H1 (cell line): ENCODE data around the gene METTL8. TPM values are rescaled to one million over a fixed set of nuclear protein-coding genes. Genes with fewer than 3 reads are reported as not detected.
A peak's percentile ranks its signal among the peaks of the same experiment; 100 is the strongest.

Source experiments
- CTCF ChIA-PET: fragments of 300-600 bp; sonication (Branson Sonifier 250); formaldehyde crosslinking; loops from one replicate; lab custom pipeline; 2021; ENCODE audit not compliant: partially characterized antibody; lab: Charles Lee
- POLR2A ChIA-PET: fragments of 300-600 bp; sonication (Branson Sonifier 250); formaldehyde crosslinking; loops from one replicate; lab custom pipeline; 2021; ENCODE audit warnings: inconsistent platforms; ENCODE audit not compliant: partially characterized antibody; lab: Charles Lee
- DNase-seq, 2 experiments: peaks; one replicate each; pipeline versions ENCODE4 v3.0.0 to v3.0.0-alpha.2; 2010 to 2022; ENCODE audit warnings: low spot score in 2 of 2, low read depth in 1 of 2, mixed read lengths in 1 of 2
- FAIRE-seq: peaks from 2 replicates; lab custom pipeline; 2011; peaks lifted over from hg19 to GRCh38; lab: Jason Lieb, UNC
- H2AFZ ChIP-seq: 2 replicates; pipeline ENCODE4 v1.8.1; 2012; ENCODE audit warnings: low read length, inconsistent platforms
- H2AK5ac ChIP-seq: 2 replicates; pipeline ENCODE4 v1.6.1; 2013; ENCODE audit warnings: low read depth, low read length
- H2BK120ac ChIP-seq: replicated peaks from 2 replicates; pipeline ENCODE3; 2013; ENCODE audit warnings: low read depth, low read length, inconsistent platforms
- H2BK12ac ChIP-seq: 2 replicates; pipeline ENCODE4 v1.6.1; 2013; ENCODE audit warnings: low read depth, low read length
- H2BK15ac ChIP-seq: 2 replicates; pipeline ENCODE4 v1.6.1; 2013; ENCODE audit warnings: low read length
- H2BK20ac ChIP-seq: 2 replicates; pipeline ENCODE4 v1.6.1; 2013; ENCODE audit warnings: low read length
- H2BK5ac ChIP-seq: 2 replicates; pipeline ENCODE4 v1.6.1; 2013; ENCODE audit warnings: low read depth, low read length
- H3K14ac ChIP-seq: 2 replicates; pipeline ENCODE4 v1.6.1; 2013; ENCODE audit warnings: inconsistent platforms; ENCODE audit not compliant: insufficient read length
- H3K18ac ChIP-seq: 2 replicates; pipeline ENCODE4 v1.6.1; 2013; ENCODE audit warnings: low read length; ENCODE audit errors: extremely low read depth
- H3K23ac ChIP-seq: 2 replicates; pipeline ENCODE4 v1.6.1; 2013; ENCODE audit warnings: inconsistent platforms; ENCODE audit not compliant: insufficient read length
- H3K23me2 ChIP-seq: 2 replicates; pipeline ENCODE4 v1.6.1; 2013; ENCODE audit warnings: low read depth, low read length
- H3K27ac ChIP-seq: 2 replicates; pipeline ENCODE4 v1.6.1; 2011; ENCODE audit warnings: low read depth, low read length, inconsistent platforms
- H3K27me3 ChIP-seq, 4 experiments: replicated peaks in 1 of 4; 1 replicate in 1 of 4; 2 replicates in 3 of 4; pipeline versions ENCODE4 v1.6.1 to v1.8.1; 2011 to 2013; ENCODE audit warnings: low read length in 3 of 4, mild to moderate bottlenecking in 3 of 4, inconsistent platforms in 2 of 4, mixed read lengths in 2 of 4, moderate library complexity in 1 of 4; ENCODE audit not compliant: control insufficient read depth in 3 of 4, insufficient read depth in 3 of 4; ENCODE audit errors: extremely low read depth in 1 of 4
- H3K36me3 ChIP-seq, 4 experiments: 2 replicates each; pipeline versions ENCODE4 v1.6.1 to v1.8.1; 2011 to 2013; ENCODE audit warnings: mild to moderate bottlenecking in 4 of 4, low read length in 3 of 4, moderate library complexity in 2 of 4, control low read depth in 1 of 4, inconsistent platforms in 1 of 4; ENCODE audit not compliant: insufficient read depth in 4 of 4, control insufficient read depth in 2 of 4
- H3K4ac ChIP-seq: replicated peaks from 2 replicates; pipeline ENCODE3; 2013; ENCODE audit warnings: low read length, low read depth, mixed read lengths, inconsistent platforms; ENCODE audit not compliant: insufficient read length
- H3K4me1 ChIP-seq, 4 experiments: replicated peaks in 1 of 4; 1 replicate in 1 of 4; 2 replicates in 3 of 4; pipeline versions ENCODE4 v1.6.1 to v1.8.1; 2011 to 2013; ENCODE audit warnings: low read length in 3 of 4, inconsistent platforms in 2 of 4, mixed read lengths in 1 of 4; ENCODE audit not compliant: insufficient read depth in 4 of 4, control insufficient read depth in 3 of 4
- H3K4me2 ChIP-seq, 2 experiments: 2 replicates each; pipeline versions ENCODE4 v1.6.1 to v1.8.1; 2011 to 2013; ENCODE audit warnings: low read depth in 2 of 2, low read length in 2 of 2, control low read depth in 1 of 2, inconsistent platforms in 1 of 2, mild to moderate bottlenecking in 1 of 2; ENCODE audit not compliant: insufficient read depth in 1 of 2
- H3K4me3 ChIP-seq, 4 experiments: fragments of 200-600, 300-600 bp in 1 of 4; sonication (generic), shearing (Covaris generic), sonication (Bioruptor Twin) in 1 of 4; 2 replicates each; pipeline versions ENCODE4 v1.5.1 to v1.8.1; 2011 to 2016; ENCODE audit warnings: low read length in 4 of 4, low read depth in 3 of 4, control low read depth in 2 of 4, inconsistent platforms in 2 of 4, mild to moderate bottlenecking in 2 of 4, mixed read lengths in 1 of 4, moderate library complexity in 1 of 4; ENCODE audit not compliant: insufficient read depth in 2 of 4; ENCODE audit errors: extremely low read depth in 1 of 4
- H3K56ac ChIP-seq: replicated peaks from 2 replicates; pipeline ENCODE3; 2013; ENCODE audit warnings: low read depth, mild to moderate bottlenecking, mixed read lengths, low read length, inconsistent platforms; ENCODE audit not compliant: insufficient read length
- H3K79me1 ChIP-seq: 2 replicates; pipeline ENCODE4 v1.6.1; 2013; ENCODE audit warnings: low read depth, low read length, control low read depth
- H3K79me2 ChIP-seq, 2 experiments: 2 replicates each; pipeline versions ENCODE4 v1.6.1 to v1.8.1; 2012 to 2013; ENCODE audit warnings: low read length in 2 of 2, mild to moderate bottlenecking in 2 of 2, inconsistent platforms in 1 of 2; ENCODE audit not compliant: insufficient read depth in 2 of 2, control insufficient read depth in 1 of 2
- H3K9ac ChIP-seq, 4 experiments: replicated peaks in 1 of 4; 1 replicate in 1 of 4; 2 replicates in 3 of 4; pipeline versions ENCODE4 v1.6.1 to v1.8.1; 2011 to 2013; ENCODE audit warnings: low read depth in 3 of 4, low read length in 3 of 4, control low read depth in 2 of 4, mild to moderate bottlenecking in 2 of 4, moderate library complexity in 2 of 4, inconsistent platforms in 1 of 4; ENCODE audit errors: extremely low read depth in 1 of 4
- H3K9me3 ChIP-seq, 2 experiments: 2 replicates each; pipeline versions ENCODE4 v1.6.1 to v1.8.1; 2012 to 2013; ENCODE audit warnings: mild to moderate bottlenecking in 2 of 2, moderate library complexity in 2 of 2, control low read depth in 1 of 2, inconsistent platforms in 1 of 2, low read depth in 1 of 2, low read length in 1 of 2, mixed read lengths in 1 of 2; ENCODE audit not compliant: insufficient read depth in 2 of 2
- H4K20me1 ChIP-seq, 2 experiments: replicated peaks in 1 of 2; 2 replicates each; pipeline versions ENCODE3 to v1.8.1; 2011 to 2013; ENCODE audit warnings: inconsistent platforms in 2 of 2, low read length in 2 of 2, mild to moderate bottlenecking in 1 of 2; ENCODE audit not compliant: insufficient read depth in 2 of 2, control insufficient read depth in 1 of 2
- H4K5ac ChIP-seq: 2 replicates; pipeline ENCODE4 v1.6.1; 2013; ENCODE audit warnings: low read length, low read depth, mixed read lengths, inconsistent platforms; ENCODE audit not compliant: insufficient read length
- H4K8ac ChIP-seq: 2 replicates; pipeline ENCODE4 v1.8.0; 2013; ENCODE audit warnings: mild to moderate bottlenecking, moderate library complexity, low read length, inconsistent platforms; ENCODE audit not compliant: insufficient read depth; ENCODE audit errors: extremely low read depth
- H4K91ac ChIP-seq: replicated peaks from 2 replicates; pipeline ENCODE3; 2013; ENCODE audit warnings: low read length, mixed read lengths, inconsistent platforms; ENCODE audit not compliant: insufficient read length
- ASH2L ChIP-seq: fragments of 200-600, 300-600 bp; sonication (generic); IDR thresholded peaks from one replicate; pipeline ENCODE4 v1.7.1; 2017; ENCODE audit warnings: low read length
- CTBP2 ChIP-seq: IDR thresholded peaks from 2 replicates; pipeline ENCODE4 v1.7.0; 2011; ENCODE audit warnings: borderline replicate concordance, mild to moderate bottlenecking, moderate library complexity, mixed read lengths, low read length; ENCODE audit not compliant: insufficient read depth, insufficient read length
- CTCF ChIP-seq, 3 experiments: IDR thresholded peaks; 1 replicate in 2 of 3; 2 replicates in 1 of 3; pipeline versions ENCODE4 v1.5.1 to v1.6.1; 2011; ENCODE audit warnings: low read length in 3 of 3, mild to moderate bottlenecking in 3 of 3, inconsistent platforms in 2 of 3, low read depth in 1 of 3, moderate library complexity in 1 of 3; ENCODE audit not compliant: insufficient read depth in 1 of 3; ENCODE audit errors: control extremely low read depth in 1 of 3
- KDM1A ChIP-seq: fragments of 200-600, 300-600 bp; sonication (generic); IDR thresholded peaks from 2 replicates; pipeline ENCODE4 v1.7.1; 2016; ENCODE audit warnings: mild to moderate bottlenecking, low read length, borderline replicate concordance
- POLR2AphosphoS5 ChIP-seq: IDR thresholded peaks from 2 replicates; pipeline ENCODE4 v1.6.1; 2011; ENCODE audit warnings: low read depth, low read length
- TAF1 ChIP-seq: IDR thresholded peaks from 2 replicates; pipeline ENCODE4 v1.6.1; 2011; ENCODE audit warnings: mild to moderate bottlenecking, low read depth, low read length
- TEAD4 ChIP-seq: IDR thresholded peaks from 2 replicates; pipeline ENCODE4 v1.6.1; 2012; ENCODE audit warnings: low read depth, low read length, inconsistent platforms, mixed read lengths
- YY1 ChIP-seq: IDR thresholded peaks from 2 replicates; pipeline ENCODE4 v1.6.1; 2011; ENCODE audit warnings: low read depth, mild to moderate bottlenecking, low read length
- WGBS, 2 experiments: shearing (Covaris generic) in 1 of 2; methylation state at CpG; one replicate each; pipeline versions ENCODE4 v1.1.6 to v1.1.7; 2013 to 2015; ENCODE audit warnings: low lambda C conversion rate in 2 of 2, mixed read lengths in 2 of 2, inconsistent platforms in 1 of 2, low coverage in 1 of 2, missing lambda C conversion rate in 1 of 2; ENCODE audit not compliant: insufficient replicate concordance in 2 of 2, insufficient coverage in 1 of 2, insufficient read length in 1 of 2; ENCODE audit errors: extremely low coverage in 1 of 2, missing lambda C conversion rate in 1 of 2; 5-methylcytosine and 5-hydroxymethylcytosine counted together
- polyA plus RNA-seq, 7 experiments: library from polyadenylated mRNA; depleted of rRNA in 3 of 7; stranded (reverse) in 5 of 7; unstranded in 2 of 7; fragments of >200 nt in 5 of 7; fragments of 200-250 nt in 2 of 7; gene quantifications; 1 replicate in 5 of 7; 2 replicates in 1 of 7; 4 replicates in 1 of 7; pipeline versions ENCODE4 v1.2.1 to v1.2.3, GENCODE V29; 2011 to 2013; ENCODE audit warnings: missing spikeins in 2 of 7, mixed read lengths in 2 of 7
- total RNA-seq: library from RNA; stranded (reverse); fragmentation: NEBNext Ultra II Directional; extraction: Animal tissue kit (Norgen Biotek cat#: 25700); gene quantifications from 2 replicates; pipeline ENCODE4 v1.2.1, GENCODE V29; 2021

METTL8 gene
- total and polyA plus RNA-seq, 2 of the 8 experiments (the other 6 are each of a cell fraction or from before 2014, with no cell fraction given): 17.6 to 79.7 TPM

GRCh38 chr2:171409436-171409971 is 24.3 kb downstream of the METTL8 start:
- no peak overlapping the region for H3K14ac ChIP-seq
- peak overlapping the region; percentile 86; the same call in 1 of the 2 replicates for H2BK12ac ChIP-seq
- no peak overlapping the region for H2BK120ac ChIP-seq
- H2BK15ac ChIP-seq: no peak overlapping the region
- 30% methylated on average over 8 of the region's 8 CpGs; no CpG with 5 or more reads in 1 of the 2 experiments for WGBS, 2 experiments
- no peak overlapping the region for H2BK20ac ChIP-seq
- H3K56ac ChIP-seq: no peak overlapping the region
- peak overlapping the region; percentile 68 for H3K27ac ChIP-seq
- no peaks in the 10 kb centered on the region for H3K23me2 ChIP-seq
- peak overlapping the region; percentile 87 for H4K8ac ChIP-seq
- H3K4me2 ChIP-seq: peak overlapping the region; percentile 49 to 53
- H3K4me3 ChIP-seq: peak overlapping the region in 2 of 4 experiments; percentile 7 to 39; a peak in 3 of 8 replicates
- no peaks in the 10 kb centered on the region for H4K20me1 ChIP-seq
- POLR2A ChIA-PET: interaction anchor here (0.6 to 1.8 kb wide), 8 partner anchors 11 to 122 kb away, joined by 3 to 10 read pairs (median 4); partner anchors contain the start of genes DCAF17 and METTL8
- FAIRE-seq (no peak), DNase-seq (peak in 1 of 2 experiments; percentile 55)
- no peak overlapping the region for H2AFZ ChIP-seq
- H3K9me3 ChIP-seq: no peaks in the 10 kb centered on the region
- peak overlapping the region; percentile 84 for H2BK5ac ChIP-seq
- CTCF ChIA-PET: interaction anchor here (1.0 to 2.2 kb wide), 4 partner anchors 10 to 435 kb away, joined by 3 to 6 read pairs (median 4); no protein-coding TSS in a partner anchor
- H3K79me1 ChIP-seq: no peaks in the 10 kb centered on the region
- 0 out of 2 replicates have a peak overlapping the region, but pooled peaks have one; percentile 14 for H2AK5ac ChIP-seq
- no peaks in the 10 kb centered on the region for H3K27me3 ChIP-seq
- H3K23ac ChIP-seq: no peak overlapping the region
- H3K4ac ChIP-seq: no peak overlapping the region
- H3K79me2 ChIP-seq: peaks cover 0 to 88% of the 10 kb centered on the region in 2 experiments; a peak in 3 of 4 replicates
- TF ChIP-seq CTCF (IDR thresholded peaks at IDR 0.05; ENCODE audit: control extremely low read depth in 1 of 3, insufficient read depth in 1 of 3, low read depth in 1 of 3, low read length in 3 of 3) (peak in 1 of 3 experiments; percentile 9; a peak in 1 of 4 replicates), ASH2L (peak; percentile 67), YY1 (no peak), POLR2AphosphoS5 (no peak), TAF1 (no peak), TEAD4 (peak; percentile 70; the same call in 1 of the 2 replicates), KDM1A (no peak), CTBP2 (peak; percentile 83)
- peaks cover 0 to 13% (median 9%) of the 10 kb centered on the region in 4 experiments; a peak in 6 of 7 replicates for H3K4me1 ChIP-seq
- no peak overlapping the region for H3K9ac ChIP-seq
- no peaks in the 10 kb centered on the region for H3K36me3 ChIP-seq
- peak overlapping the region; percentile 60; the same call in 1 of the 2 replicates for H3K18ac ChIP-seq
- peak overlapping the region; percentile 52 for H4K91ac ChIP-seq
- peak overlapping the region; percentile 3 for H4K5ac ChIP-seq
